GM12864 (cell line): Measurements from ENCODE around the gene SAFB.

ENCODE experiments used
- DNase-seq: peaks from one replicate; pipeline ENCODE4 v3.0.0-alpha.2; 2011; ENCODE audit warnings: low read depth
- H3K4me3 ChIP-seq: 2 replicates; pipeline ENCODE4 v1.5.1; 2011; ENCODE audit warnings: mild to moderate bottlenecking, low read depth, low read length, control low read depth
- CTCF ChIP-seq: IDR thresholded peaks from 2 replicates; pipeline ENCODE4 v1.5.1; 2011; ENCODE audit warnings: low read depth, mild to moderate bottlenecking, moderate library complexity, low read length, control low read depth, inconsistent platforms; ENCODE audit errors: missing control alignments

Gene SAFB

DNA sequence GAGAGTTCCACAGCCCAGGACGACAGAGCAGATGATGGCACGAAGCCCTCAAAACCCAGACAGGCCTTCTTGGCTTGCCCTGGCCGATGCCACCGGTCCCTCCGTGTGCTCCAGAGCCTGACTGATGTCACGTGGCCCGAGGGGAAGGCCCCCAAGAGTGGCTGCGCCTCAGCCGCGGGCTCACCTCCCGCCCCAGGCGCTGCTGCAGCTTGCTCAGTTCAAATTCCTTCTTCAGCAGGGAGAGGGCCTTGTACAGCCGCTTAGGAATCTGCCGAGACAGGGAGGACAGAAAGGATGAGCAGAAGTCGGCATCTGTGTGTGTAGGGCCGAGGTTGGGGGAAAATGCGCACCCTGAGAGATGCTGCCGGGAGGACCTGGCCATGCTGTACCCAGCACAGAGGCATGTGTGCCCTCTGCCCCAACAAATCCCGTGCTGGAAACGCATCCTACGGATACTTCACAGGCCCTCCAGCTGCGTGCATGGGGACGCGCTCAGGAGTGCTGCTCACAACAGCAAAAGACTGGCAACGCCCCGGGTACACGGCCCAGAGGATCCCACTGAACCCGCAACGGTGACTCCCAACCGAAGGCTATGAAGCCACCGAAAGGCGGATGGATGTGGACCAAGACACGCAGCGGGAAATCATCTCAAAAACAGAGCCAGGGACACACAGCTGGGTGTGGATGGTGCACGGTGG lies 84.1 kb downstream of the SAFB start:
- no peak for TF ChIP-seq CTCF
- no peak for DNase-seq
- no peak overlapping the region for H3K4me3 ChIP-seq

DNA sequence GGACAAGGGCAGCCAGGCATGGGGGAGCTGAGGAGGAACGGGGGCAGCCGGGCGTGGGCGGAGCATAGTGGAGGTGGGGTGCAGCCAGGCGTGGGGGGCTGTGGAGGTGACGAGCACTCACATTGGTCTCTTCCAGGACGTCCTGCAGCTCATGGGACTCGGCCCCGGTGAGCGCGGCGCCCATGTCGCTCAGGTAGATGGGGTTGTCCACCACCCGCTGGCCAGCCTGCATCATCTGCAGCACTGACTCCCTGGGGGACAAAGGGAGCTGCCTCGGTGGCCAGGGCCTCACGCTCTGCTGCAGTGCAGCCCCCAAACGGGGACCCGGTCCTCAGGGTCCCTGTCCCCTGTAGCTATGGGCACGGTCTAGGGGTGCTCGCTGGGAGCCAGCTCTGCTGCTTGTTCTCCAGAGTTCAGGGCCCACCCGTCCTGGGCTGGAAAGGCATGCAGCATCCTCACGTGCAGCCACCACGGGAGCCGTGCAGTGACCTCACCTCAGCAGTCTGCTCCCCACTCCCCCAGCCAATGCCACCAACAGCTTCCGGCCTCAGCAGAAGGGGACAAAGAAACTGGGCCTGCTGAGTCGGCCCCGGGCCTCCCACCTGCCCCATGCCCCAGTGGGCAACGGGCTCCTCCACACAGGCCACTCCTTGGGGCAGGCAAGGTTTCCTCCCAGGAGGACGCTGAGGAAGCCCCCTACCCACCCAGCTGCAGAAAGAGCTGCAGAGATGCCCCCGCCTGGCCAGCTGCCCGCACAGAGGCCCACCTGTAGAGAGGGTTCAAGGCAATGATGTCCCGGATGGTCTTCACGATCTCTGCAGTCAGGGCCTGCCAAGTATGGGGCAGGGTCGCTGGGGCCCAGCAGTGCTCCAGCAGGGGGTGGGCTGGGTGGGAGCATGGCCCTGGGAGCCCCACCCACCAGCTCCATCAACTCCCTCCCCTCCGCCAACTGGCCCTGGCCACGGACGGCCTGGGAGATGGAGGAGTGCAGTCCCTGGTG lies 85.0 kb downstream of the SAFB start:
- DNase-seq = no peak
- H3K4me3 ChIP-seq = no peak overlapping the region
- no peak for TF ChIP-seq CTCF

GRCh38 chr19:5711025-5711424 lies 88.1 kb downstream of the SAFB start:
- no peak for DNase-seq
- TF ChIP-seq CTCF = no peak

GRCh38 chr19:5711713-5712161 lies 88.9 kb downstream of the SAFB start:
- DNase-seq = no peak
- H3K4me3 ChIP-seq = no peak overlapping the region
- TF ChIP-seq CTCF = no peak

More at GRCh38 chr19:5711025-5711424, 88.1 kb downstream of the SAFB start:
- H3K4me3 ChIP-seq = no peak overlapping the region

DNA sequence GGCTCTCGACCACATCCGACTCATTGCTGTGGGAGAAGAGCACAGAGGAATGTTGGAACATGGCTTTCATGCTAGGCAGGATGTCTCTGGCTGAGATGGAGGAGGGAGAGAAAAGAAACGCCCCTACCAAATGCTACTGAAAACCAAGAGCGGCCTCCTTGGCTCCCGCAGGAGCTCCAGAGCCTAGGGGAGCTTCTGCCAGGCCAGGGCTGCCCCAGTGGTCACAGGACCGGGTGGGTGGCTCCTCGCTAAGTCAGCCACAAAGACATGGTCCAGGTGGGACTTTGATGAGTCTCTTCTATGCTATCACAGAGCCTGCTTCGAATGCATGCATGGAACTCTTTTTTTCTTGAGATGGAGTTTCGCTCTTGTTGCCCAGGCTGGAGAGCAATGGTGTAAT lies 90.3 kb downstream of the SAFB start:
- no peak for DNase-seq
- no peak overlapping the region for H3K4me3 ChIP-seq
- TF ChIP-seq CTCF = no peak

DNA sequence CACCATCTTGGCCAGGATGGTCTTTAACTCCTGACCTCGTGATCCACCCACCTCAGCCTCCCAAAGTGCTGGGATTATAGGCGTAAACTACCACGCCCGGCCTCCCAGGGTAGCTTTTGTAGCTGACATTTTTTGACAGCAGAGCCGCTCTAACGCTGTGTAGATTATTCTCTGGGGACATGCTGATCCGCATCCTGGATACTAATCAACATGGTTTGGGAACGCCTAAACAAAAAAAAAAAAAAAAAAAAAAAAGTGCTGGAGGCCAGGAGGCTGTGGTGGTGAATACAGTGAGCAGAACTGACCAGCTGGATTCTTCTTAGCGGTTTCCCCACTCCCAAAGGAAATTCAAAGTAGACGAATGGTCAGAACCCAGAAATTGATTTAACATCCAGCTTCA lies 91.9 kb downstream of the SAFB start:
- no peak overlapping the region for H3K4me3 ChIP-seq
- TF ChIP-seq CTCF = no peak
- DNase-seq = no peak
